Lung microvascular endothelial cell (primary cell): ENCODE data around the gene LSR. TPM values are rescaled to one million over a fixed set of nuclear protein-coding genes. Genes with fewer than 3 reads are reported as not detected.

ENCODE experiments used
- DNase-seq, 2 donors: peaks; one replicate each; pipeline versions ENCODE4 v3.0.0 to v3.0.0-alpha.2; 2010; ENCODE audit warnings: low read depth in 2 of 2
- total RNA-seq: library from RNA; depleted of rRNA; stranded (reverse); fragments of >200 nt; gene quantifications from 2 replicates; pipeline ENCODE4 v1.2.1, GENCODE V29; 2014

The LSR gene
- total RNA-seq, 1 donor from 2014 or later = 0.20 TPM

- no peak for DNase-seq
These were observed 17.2 kb downstream of the LSR start for GRCh38 chr19:35265900-35266519.

- no peak for DNase-seq
These were observed 17.9 kb downstream of the LSR start for GRCh38 chr19:35266520-35267352.

GRCh38 chr19:35267353-35267817, 18.6 kb downstream of the LSR start:
- peak; percentile 43 to 55 for DNase-seq

DNA sequence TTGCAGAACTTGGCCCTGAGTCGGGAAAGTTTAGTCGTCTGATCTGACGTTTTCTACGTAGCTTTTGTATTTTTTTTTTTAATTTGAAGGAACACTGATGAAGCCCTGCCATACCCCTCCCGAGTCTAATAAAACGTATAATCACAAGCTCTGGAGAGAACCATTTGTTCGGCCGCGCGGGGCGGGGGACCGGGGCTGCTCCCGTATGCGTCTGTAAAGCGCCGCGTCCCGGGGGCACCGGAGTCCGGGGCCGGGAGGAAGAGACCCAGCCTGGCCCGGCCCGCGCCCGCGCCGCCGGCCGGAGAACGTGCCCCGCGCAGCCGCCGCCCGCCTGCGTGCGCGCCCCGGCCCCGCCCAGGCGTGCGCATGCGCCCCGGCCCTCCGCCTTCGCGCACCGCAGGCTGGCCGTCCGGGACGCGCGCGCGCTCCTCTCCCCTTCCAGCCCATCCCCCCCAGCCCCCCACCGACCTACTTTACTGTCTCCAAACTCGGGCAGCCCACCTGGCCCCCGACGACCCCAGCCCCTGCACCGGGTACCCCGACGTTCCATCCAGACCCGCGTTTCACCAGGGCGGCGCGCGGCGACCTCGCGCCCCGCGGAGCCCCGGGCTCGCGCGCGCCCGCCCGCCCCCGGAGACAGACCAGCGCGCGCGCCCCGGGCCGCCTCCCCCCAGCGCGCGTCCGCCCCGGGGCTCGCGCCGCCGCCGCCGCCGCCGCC, 19.2 kb downstream of the LSR start:
- peak; percentile 79 to 89 for DNase-seq

DNA sequence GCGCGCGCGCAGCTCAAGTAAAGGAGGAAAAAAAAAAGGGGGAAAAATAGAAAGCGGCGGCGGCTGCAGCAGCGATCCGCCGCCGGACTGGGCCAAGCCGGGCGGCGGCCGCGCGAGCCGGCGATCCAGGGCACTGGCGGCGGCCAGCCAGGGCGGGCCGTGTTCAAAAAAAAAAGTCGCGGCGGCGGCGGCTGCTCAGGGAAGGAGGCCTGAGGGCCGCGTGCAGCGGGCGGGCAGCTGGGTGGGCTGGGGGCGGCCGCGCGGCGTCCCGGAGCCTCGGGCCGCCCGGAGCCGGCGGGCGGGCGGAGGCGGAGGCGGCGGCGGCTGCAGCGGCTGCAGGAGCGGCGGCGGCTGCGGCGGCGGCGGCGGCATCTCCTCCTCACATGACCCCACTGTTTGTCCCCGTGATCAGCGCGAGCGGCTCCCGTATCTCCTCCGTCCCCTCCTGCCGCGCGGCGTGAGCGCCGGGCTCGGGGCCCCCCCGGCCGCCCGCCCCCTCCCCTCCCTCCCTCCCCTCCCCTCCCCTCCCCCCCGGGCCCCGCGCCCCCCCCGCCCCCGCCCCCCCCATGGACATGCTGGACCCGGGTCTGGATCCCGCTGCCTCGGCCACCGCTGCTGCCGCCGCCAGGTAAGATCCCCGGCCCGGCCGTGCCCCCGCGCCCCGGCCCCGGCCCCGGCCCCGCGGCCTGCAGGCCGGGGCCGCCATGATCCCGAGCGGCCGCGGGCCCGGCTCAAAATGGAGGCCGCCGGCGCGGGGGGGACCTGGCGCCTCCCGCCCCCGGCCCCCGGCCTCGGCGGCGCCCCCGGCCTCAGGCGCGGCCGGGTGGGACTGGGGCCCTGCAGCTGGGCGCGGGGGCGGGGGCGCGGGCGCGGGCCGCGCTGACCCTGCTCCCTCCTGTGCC, 20.0 kb downstream of the LSR start, which contains the start of gene USF2:
Gene USF2 (plus strand): TSS at position 427 of the 902 bp plus-strand sequence. CDS start 140 bp downstream, at position 567.
- peak; percentile 66 to 84 for DNase-seq

DNA sequence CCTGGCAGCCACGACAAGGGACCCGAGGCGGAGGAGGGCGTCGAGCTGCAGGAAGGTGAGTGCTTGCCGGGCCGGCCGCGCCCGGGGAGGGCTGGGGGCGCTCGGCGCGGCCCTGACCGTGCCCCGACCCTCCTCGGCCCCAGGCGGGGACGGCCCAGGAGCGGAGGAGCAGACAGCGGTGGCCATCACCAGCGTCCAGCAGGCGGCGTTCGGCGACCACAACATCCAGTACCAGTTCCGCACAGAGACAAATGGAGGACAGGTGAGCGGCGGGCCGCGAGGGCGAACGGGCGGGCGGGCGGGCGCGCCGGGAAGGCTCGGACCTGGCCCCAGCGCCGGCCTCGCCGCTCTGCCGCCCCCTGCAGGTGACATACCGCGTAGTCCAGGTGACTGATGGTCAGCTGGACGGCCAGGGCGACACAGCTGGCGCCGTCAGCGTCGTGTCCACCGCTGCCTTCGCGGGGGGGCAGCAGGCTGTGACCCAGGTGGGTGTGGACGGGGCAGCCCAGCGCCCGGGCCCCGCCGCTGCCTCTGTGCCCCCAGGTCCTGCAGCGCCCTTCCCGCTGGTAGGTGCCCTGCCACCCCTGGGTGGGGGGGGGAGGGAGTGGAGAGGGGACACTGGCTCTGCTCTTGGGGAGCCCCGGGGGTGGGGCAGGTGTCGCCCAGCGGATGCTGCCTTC, 20.8 kb downstream of the LSR start:
- peak; percentile 81 to 96 for DNase-seq

- DNase-seq = no peak
These were observed 21.6 kb downstream of the LSR start for GRCh38 chr19:35270381-35270811.

- DNase-seq = no peak
These were observed 22.7 kb downstream of the LSR start for GRCh38 chr19:35271546-35271945.

DNA sequence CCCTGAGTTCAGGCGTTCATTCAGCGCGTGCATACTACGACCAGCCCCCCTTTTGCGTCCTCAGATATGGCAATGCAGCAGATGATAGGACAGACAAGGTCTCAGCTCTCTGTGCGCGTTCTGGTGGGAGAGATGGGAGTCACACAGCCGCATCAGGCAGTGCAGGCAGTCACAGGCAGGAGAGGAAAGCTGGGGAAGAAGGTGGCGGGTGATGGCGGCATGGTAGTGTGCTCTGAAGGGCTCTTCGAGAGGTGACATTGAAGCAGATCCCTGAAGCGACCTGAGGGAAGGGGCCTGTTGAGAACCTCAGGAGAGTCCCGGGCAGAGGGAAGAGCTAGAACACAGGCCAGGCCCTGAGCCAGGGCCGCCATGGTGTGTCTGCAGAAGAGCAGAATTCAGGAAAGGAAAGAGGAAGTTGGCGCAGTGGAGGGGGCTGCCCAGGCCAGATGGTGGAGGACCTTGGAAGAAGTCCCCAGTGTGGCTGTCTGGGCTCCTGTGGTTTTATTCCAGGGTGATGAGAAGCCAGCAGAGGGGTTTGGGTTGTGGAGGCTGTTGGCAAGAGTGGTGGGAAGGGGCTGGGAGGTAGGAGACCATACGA, 23.4 kb downstream of the LSR start:
- DNase-seq = peak in 1 of 2 donors; percentile 52

DNA sequence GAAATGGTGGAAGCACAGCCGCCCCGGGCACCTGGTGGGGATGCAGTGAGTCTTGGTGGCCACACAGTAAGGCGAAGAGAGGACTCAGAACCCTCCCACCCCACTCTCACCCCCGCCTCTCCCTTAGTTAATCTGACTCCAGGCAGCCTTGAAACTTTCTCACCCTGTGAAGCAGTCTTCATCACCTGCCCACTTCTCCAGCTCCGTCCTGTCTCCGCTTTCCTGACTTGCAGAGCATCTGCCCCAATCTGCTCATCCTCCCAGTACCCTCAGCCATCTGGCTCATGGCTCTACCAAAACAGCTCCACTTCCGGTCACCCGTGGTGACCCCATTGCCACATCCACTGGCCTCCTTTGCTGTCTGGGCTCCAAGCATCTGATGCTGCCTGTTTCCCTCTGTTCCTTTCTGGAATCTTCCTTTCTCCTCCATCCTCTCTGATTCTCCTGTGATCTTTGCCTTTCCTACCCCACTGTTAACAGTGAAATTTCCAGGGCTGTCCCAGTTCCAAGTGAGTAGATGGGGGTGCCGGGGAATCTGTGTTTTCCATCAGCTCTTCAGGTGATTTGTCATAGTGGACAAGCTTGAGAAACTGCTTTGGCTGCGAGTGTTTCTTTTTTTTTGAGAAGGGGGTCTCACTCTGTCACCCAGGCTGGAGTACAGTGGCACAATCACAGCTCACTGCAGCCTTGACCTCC, 24.3 kb downstream of the LSR start:
- no peak for DNase-seq

DNA sequence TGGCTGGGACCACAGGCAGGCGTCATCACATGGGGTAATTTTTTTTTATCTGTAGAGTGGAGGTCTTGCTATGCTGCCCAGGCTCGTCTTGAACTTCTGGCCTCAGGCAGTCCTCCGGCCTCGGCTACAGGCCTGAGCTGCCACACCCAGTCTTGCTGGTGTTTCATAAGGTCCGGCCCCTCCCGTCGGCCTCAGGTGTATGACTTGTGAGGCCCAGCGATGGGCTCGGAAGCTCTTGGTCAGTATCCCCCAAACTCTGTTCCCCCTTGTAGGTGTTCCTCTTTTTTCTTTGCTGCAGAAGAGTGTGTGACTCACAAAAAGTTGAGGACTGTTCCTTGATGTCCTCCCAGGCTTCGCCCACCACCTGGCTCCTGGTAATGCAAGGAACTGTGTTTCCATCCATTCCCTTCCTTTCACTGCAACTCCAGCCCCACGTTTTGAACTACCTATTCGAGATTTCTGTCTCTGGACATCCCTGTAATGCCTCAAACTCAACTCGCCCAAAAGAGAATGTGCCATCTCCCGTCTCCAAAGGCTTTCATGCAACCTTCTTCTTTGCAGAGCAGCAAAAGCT, 25.0 kb downstream of the LSR start:
- DNase-seq = no peak

GRCh38 chr19:35274323-35274722, 25.5 kb downstream of the LSR start:
- DNase-seq = no peak

GRCh38 chr19:35276706-35277281, 28.0 kb downstream of the LSR start:
- DNase-seq = no peak

GRCh38 chr19:35278578-35279284, 29.9 kb downstream of the LSR start:
- DNase-seq = no peak

DNA sequence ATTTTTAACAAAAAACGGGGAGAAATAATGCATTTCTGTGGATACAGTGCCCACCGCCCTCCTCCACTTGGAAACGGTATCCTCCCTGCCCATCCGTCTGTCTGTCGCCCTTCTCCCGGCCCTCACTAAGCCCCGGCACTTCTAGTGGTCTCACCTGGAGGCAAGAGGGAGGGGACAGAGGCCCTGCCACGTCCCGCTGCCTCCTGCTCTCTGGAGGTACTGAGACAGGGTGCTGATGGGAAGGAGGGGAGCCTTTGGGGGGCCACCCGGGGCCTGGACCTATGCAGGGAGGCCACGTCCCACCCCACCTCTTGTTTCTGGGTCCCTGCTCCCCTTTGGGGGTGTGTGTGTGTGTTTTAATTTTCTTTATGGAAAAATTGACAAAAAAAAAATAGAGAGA, 30.6 kb downstream of the LSR start:
- DNase-seq = no peak

DNA sequence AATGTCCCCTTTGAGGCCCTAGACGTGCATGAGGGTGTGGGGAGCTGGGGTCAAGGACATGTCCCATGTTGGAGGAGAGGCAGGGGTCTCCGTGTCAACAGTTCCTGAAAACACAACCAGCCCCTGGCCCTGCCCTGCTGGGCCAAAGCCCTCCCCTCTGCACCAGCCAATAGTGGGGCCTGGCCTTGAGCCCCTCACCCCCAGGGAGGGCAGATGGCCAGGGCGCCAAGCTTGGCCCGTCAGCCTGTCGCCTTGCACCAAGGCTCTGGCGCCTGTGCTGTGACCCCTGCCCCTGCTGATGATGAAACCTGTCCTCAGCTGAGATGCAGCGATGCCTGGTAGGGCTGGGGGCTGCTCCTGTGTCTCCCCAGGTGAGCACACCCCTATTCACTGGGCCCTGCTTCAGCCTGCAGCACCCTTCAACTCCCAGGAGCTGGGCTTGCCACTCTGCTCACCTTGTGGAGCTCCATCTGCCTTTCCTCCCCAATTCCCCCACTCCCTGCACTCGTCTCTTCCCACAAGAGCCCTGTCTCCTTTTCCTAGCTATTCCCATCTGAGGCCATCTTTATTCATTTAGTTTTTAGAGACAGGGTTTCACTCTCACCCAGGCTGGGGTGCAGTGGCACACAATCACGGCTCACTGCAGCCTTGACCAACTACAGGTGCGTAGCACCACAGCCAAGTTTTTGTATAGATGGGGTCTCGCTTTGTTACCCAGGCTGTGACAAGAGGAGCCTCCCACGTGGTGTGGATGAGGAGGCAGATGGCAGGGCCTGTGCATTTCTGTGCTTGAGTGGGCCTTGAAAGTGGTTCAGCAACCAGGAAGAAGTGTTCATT, 31.4 kb downstream of the LSR start:
- no peak for DNase-seq

DNA sequence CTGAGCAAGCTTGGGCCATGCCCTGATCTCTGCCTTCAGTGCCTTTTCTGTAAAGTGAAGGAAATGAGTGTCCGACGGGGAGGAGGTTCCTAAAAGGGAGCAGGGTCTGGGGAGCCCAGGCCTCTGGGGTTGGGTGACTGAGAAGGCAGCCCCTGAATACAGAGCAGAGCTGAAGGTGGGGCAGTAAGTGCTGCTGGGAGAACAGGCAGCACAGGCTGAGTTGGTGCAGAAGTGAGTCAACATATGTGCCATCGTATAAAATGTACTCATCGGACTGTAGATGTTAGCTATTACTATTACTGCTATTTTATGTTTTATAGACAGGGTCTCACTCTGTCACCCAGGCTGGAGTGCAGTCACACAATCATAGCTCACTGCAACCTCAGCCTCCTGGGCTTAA, 32.5 kb downstream of the LSR start:
- no peak for DNase-seq
